ENCODE data around the gene ANXA9. TPM values are rescaled to one million over a fixed set of nuclear protein-coding genes. Genes with fewer than 3 reads are reported as not detected.

ANXA9 gene
- not detected in 2 replicates for total RNA-seq

GRCh38 chr1:150981805-150982712 is at the start of gene ANXA9:
ANXA9 (plus strand) TSS chr1:150982292; CDS start chr1:150983106, 814 bp downstream.

GRCh38 chr1:150974580-150975478 is 7.3 kb upstream of the ANXA9 start, which contains the start of gene CERS2:
CERS2 (minus strand) TSS chr1:150974835; CDS start chr1:150969090, 5,745 bp downstream.

GRCh38 chr1:151006327-151007052 is 24.4 kb downstream of the ANXA9 start, which contains the start of gene MINDY1:
MINDY1 (minus strand) TSS chr1:151006902; CDS start chr1:151002617, 4,285 bp downstream.

GRCh38 chr1:151008244-151009205 is 26.4 kb downstream of the ANXA9 start, which contains the start of gene PRUNE1:
PRUNE1 (plus strand) TSS chr1:151008449; CDS start chr1:151008633, 184 bp downstream.

GRCh38 chr1:151036356-151036755 is 54.3 kb downstream of the ANXA9 start, which contains the start of gene BNIPL:
BNIPL (plus strand) TSS chr1:151036586; CDS start chr1:151036726, 140 bp downstream.

Other genes with a start within 250 kb of the ANXA9 start
- 72.3 and 80.2 TPM in 2 replicates for gene CTSS, start 216.5 kb upstream of the ANXA9 start, total RNA-seq
- gene CTSK, start 174.0 kb upstream of the ANXA9 start, total RNA-seq: 2.6 and 4.3 TPM in 2 replicates
- gene ARNT, start 105.7 kb upstream of the ANXA9 start, total RNA-seq: 13.5 and 19.5 TPM in 2 replicates
- gene CTXND2, start 95.2 kb upstream of the ANXA9 start, total RNA-seq: not detected in 2 replicates
- gene SETDB1, start 55.9 kb upstream of the ANXA9 start, total RNA-seq: 20.0 and 22.1 TPM in 2 replicates
- 104 and 115 TPM in 2 replicates for gene CERS2, start 7.5 kb upstream of the ANXA9 start, total RNA-seq
- 7.1 and 9.6 TPM in 2 replicates for gene MINDY1, start 24.6 kb downstream of the ANXA9 start, total RNA-seq
- gene PRUNE1, start 26.2 kb downstream of the ANXA9 start, total RNA-seq: 4.7 and 6.3 TPM in 2 replicates
- gene BNIPL, start 54.3 kb downstream of the ANXA9 start, total RNA-seq: not detected in 2 replicates
- gene C1orf56, start 65.5 kb downstream of the ANXA9 start, total RNA-seq: 2.5 and 3.9 TPM in 2 replicates
- 49.9 and 51.4 TPM in 2 replicates for gene CDC42SE1, start 77.3 kb downstream of the ANXA9 start, total RNA-seq
- 5.5 and 6.6 TPM in 2 replicates for gene MLLT11, start 78.1 kb downstream of the ANXA9 start, total RNA-seq
- 6.3 and 6.4 TPM in 2 replicates for gene GABPB2, start 88.5 kb downstream of the ANXA9 start, total RNA-seq
- gene SEMA6C, start 164.3 kb downstream of the ANXA9 start, total RNA-seq: 9.9 and 15.7 TPM in 2 replicates
- gene TNFAIP8L2, start 174.4 kb downstream of the ANXA9 start, total RNA-seq: 1.1 and 1.2 TPM in 2 replicates
- 3.3 and 3.6 TPM in 2 replicates for gene LYSMD1, start 183.6 kb downstream of the ANXA9 start, total RNA-seq
- 29.9 and 33.4 TPM in 2 replicates for gene SCNM1, start 183.9 kb downstream of the ANXA9 start, total RNA-seq
- gene TMOD4, start 193.7 kb downstream of the ANXA9 start, total RNA-seq: 0.67 and 0.79 TPM in 2 replicates
- 51.5 and 63.7 TPM in 2 replicates for gene VPS72, start 207.9 kb downstream of the ANXA9 start, total RNA-seq
- gene PIP5K1A, start 216.3 kb downstream of the ANXA9 start, total RNA-seq: 37.2 and 37.5 TPM in 2 replicates

Measured in mammary microvascular endothelial cell (primary cell).